Kidney (tissue), 14 donors: ENCODE measurements around the gene ARHGEF28. TPM values are rescaled to one million over a fixed set of nuclear protein-coding genes. Genes with fewer than 3 reads are reported as not detected.
A peak's percentile ranks its signal among the peaks of the same experiment; 100 is the strongest.

Source experiments
- DNase-seq, 5 donors: peaks; one replicate each; pipeline ENCODE4 v3.0.0-alpha.2; 2013 to 2020
- FAIRE-seq: peaks from 2 replicates; lab custom pipeline; 2012; peaks lifted over from hg19 to GRCh38; lab: Jason Lieb, UNC
- H3K27ac ChIP-seq, 2 donors: one replicate each; pipeline ENCODE4 v1.7.0; 2013; ENCODE audit warnings: low read depth in 2 of 2, low read length in 2 of 2, inconsistent platforms in 1 of 2
- H3K27me3 ChIP-seq: one replicate; pipeline ENCODE4 v1.7.1; 2013; ENCODE audit warnings: low read length, inconsistent platforms; ENCODE audit not compliant: control insufficient read depth, insufficient read depth
- H3K36me3 ChIP-seq, 3 donors: one replicate each; pipeline versions ENCODE4 v1.7.0 to v1.7.1; 2013; ENCODE audit warnings: low read length in 3 of 3, control low read depth in 1 of 3, inconsistent platforms in 1 of 3; ENCODE audit not compliant: insufficient read depth in 3 of 3, control insufficient read depth in 2 of 3
- H3K4me1 ChIP-seq, 3 donors: one replicate each; pipeline versions ENCODE4 v1.7.0 to v1.7.1; 2013; ENCODE audit warnings: low read length in 3 of 3, inconsistent platforms in 1 of 3, low read depth in 1 of 3; ENCODE audit not compliant: control insufficient read depth in 2 of 3, insufficient read depth in 2 of 3
- H3K4me3 ChIP-seq, 3 donors: one replicate each; pipeline versions ENCODE4 v1.7.0 to v1.8.1; 2013; ENCODE audit warnings: low read length in 3 of 3, control low read depth in 1 of 3, inconsistent platforms in 1 of 3
- H3K9ac ChIP-seq, 3 donors: one replicate each; pipeline versions ENCODE4 v1.7.0 to v1.7.1; 2013; ENCODE audit warnings: low read length in 3 of 3, control low read depth in 1 of 3, inconsistent platforms in 1 of 3
- H3K9me3 ChIP-seq, 3 donors: one replicate each; pipeline versions ENCODE4 v1.7.0 to v1.7.1; 2013; ENCODE audit warnings: low read length in 3 of 3, control low read depth in 1 of 3, inconsistent platforms in 1 of 3; ENCODE audit not compliant: control insufficient read depth in 2 of 3, insufficient read depth in 1 of 3
- CTCF ChIP-seq: IDR thresholded peaks from 3 replicates; pipeline ENCODE4 v1.5.1; 2012; ENCODE audit warnings: mild to moderate bottlenecking, moderate library complexity, borderline replicate concordance; ENCODE audit not compliant: insufficient read depth; ENCODE audit errors: extremely low read depth
- intact Hi-C: fragments of 100-400 bp; cut with DNase I; formaldehyde crosslinking; loops from one replicate; pipeline ENCODE4 v1.11.1; 2022
- polyA plus RNA-seq: library from polyadenylated mRNA; stranded (reverse); fragments of 350-450 nt; fragmentation: Illumina TruSeq; extraction: RNeasy Lipid Tissue Mini Kit (QIAGEN cat#74804); gene quantifications from one replicate; pipeline ENCODE4 v1.2.3, GENCODE V29; 2014; ENCODE audit warnings: low read depth, low replicate concordance; ENCODE audit not compliant: insufficient read depth
- total RNA-seq: library from RNA; stranded (reverse); fragmentation: NEBNext Ultra II Directional; extraction: Animal tissue kit (Norgen Biotek cat#: 25700); gene quantifications from one replicate; pipeline ENCODE4 v1.2.1, GENCODE V29; 2021
- donor health status: control.
- donor health status: control.
- donor health status: control.
- donor health status: control.
- donor health status: control.
- donor health status: DM: yes; HTN: yes; CAD: no.
- donor health status: Normal renal cell carcinoma (clear cell type).

The ARHGEF28 gene
- total and polyA plus RNA-seq, 2 donors from 2014 or later, result 21.9 to 66.3 TPM

DNA sequence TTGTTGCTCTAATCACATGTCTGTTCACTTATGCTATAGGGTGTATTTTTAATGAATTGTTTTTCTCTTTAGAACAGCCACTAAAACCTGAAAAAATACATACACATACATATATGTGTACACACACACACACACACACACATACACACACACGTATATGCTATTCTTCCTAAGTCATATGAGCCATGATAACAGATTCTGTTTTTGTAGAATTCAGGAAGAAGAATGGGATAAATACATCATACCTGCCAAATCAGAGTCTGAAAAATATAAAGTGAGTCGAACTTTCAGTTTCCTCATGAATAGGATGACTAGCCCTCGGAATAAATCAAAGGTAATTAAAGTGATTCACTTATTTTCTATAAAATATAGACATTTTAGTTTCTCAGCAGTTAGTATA is 231.4 kb downstream of the ARHGEF28 start:
- DNase-seq (no peak), FAIRE-seq (no peak)
- H3K4me1 ChIP-seq, result peaks cover 0 to 7% (median 0%) of the 10 kb centered on the region in 3 donors
- TF ChIP-seq CTCF, result no peak
- H3K9me3 ChIP-seq, result no peaks in the 10 kb centered on the region
- H3K27ac ChIP-seq, result peak overlapping the region in 1 of 2 donors; percentile 66
- H3K4me3 ChIP-seq, result no peak overlapping the region
- intact Hi-C loops, result no loop called here
- no peak overlapping the region for H3K9ac ChIP-seq
- H3K27me3 ChIP-seq, result no peaks in the 10 kb centered on the region
- H3K36me3 ChIP-seq, result peaks cover 8 to 26% (median 24%) of the 10 kb centered on the region in 3 donors

- no peak overlapping the region for H3K4me3 ChIP-seq
- H3K9ac ChIP-seq, result no peak overlapping the region
- DNase-seq, result no peak
- intact Hi-C loops, result no loop called here
- no peaks in the 10 kb centered on the region for H3K27me3 ChIP-seq
- FAIRE-seq, result no peak
- peaks cover 8 to 26% (median 20%) of the 10 kb centered on the region in 3 donors for H3K36me3 ChIP-seq
- peaks cover 0 to 7% (median 0%) of the 10 kb centered on the region in 3 donors for H3K4me1 ChIP-seq
- no peak overlapping the region for H3K27ac ChIP-seq
- TF ChIP-seq CTCF, result no peak
- H3K9me3 ChIP-seq, result no peaks in the 10 kb centered on the region
Observed at GRCh38 chr5:73858054-73858453, 232.1 kb downstream of the ARHGEF28 start.

DNA sequence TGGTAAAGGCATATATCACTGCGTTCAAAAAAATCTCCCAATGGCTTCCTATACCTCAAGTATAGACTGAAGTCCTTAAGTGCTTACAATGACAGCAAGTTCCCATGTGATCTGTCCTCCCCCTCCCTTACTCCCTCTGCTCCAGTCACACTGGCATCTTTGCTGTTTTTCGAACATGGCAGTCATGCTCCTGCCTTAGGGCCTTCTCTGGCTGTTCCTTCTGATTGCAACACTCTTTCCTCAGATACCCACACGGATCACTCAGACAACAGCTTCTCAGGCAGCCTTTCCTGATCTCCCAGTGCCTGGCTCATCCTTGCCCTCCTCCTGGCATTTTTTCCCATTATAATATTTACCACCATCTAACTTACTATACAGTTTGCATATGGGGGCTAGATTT is 232.8 kb downstream of the ARHGEF28 start:
- Histone ChIP-seq H3K9ac (no peak overlapping the region), H3K27ac (no peak overlapping the region), H3K27me3 (no peaks in the 10 kb centered on the region), H3K36me3 (peaks cover 8 to 31% (median 20%) of the 10 kb centered on the region in 3 donors), H3K4me3 (no peak overlapping the region), H3K9me3 (no peaks in the 10 kb centered on the region), H3K4me1 (peaks cover 0 to 7% (median under 1%) of the 10 kb centered on the region in 3 donors)
- DNase-seq (no peak), FAIRE-seq (no peak)
- no peak for TF ChIP-seq CTCF
- intact Hi-C loops, result no loop called here

DNA sequence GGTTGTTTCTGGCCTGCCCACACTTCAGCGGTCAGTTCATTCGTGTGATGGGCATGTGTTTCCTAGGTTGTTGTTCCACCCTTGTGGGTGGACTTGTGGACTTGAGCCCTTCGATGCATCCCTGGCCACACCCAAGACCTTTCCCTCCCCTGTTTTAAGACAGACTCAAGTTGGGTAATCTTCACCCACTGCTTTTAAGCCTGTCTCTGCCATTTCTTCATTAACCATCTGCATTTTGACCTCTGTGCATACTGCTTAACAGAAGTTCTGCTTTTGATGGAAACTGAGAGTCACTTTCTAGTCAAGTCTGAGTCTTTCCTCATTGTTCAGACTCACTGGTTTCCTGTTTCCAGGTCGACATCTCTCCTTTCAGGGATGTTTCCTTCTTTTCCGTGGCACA is 233.7 kb downstream of the ARHGEF28 start:
- H3K27me3 ChIP-seq, result no peaks in the 10 kb centered on the region
- no peak for TF ChIP-seq CTCF
- DNase-seq, result peak in 1 of 5 donors; percentile 4
- peaks cover 0 to 7% (median 4%) of the 10 kb centered on the region in 3 donors for H3K4me1 ChIP-seq
- H3K9me3 ChIP-seq, result no peaks in the 10 kb centered on the region
- peaks cover 8 to 32% (median 22%) of the 10 kb centered on the region in 3 donors for H3K36me3 ChIP-seq
- FAIRE-seq, result no peak
- H3K27ac ChIP-seq, result no peak overlapping the region
- H3K4me3 ChIP-seq, result no peak overlapping the region
- no peak overlapping the region for H3K9ac ChIP-seq
- intact Hi-C loops, result no loop called here
